ENCODE data around the gene ACAN. TPM values are rescaled to one million over a fixed set of nuclear protein-coding genes. Genes with fewer than 3 reads are reported as not detected.

The ACAN gene
- total RNA-seq, 1 donor from 2014 or later = 2.0 TPM

GRCh38 chr15:88876573-88876972, 73.3 kb downstream of the ACAN start:
- Mint-ChIP-seq H3K4me3 (ENCODE audit: low read depth) (no peak overlapping the region), H3K36me3 (ENCODE audit: insufficient read depth) (no peaks in the 10 kb centered on the region), H3K4me1 (ENCODE audit: low read depth) (no peaks in the 10 kb centered on the region), H3K9me3 (ENCODE audit: low read depth) (no peaks in the 10 kb centered on the region), H3K27ac (no peak overlapping the region), H3K27me3 (peaks cover 10% of the 10 kb centered on the region)
- DNase-seq (ENCODE audit: low spot score, unreplicated experiment) = no peak
- TF ChIP-seq CTCF (IDR thresholded peaks at IDR 0.05; ENCODE audit: unreplicated experiment) = no peak

- Mint-ChIP-seq H3K9me3 (ENCODE audit: low read depth) (no peaks in the 10 kb centered on the region), H3K27ac (no peak overlapping the region), H3K4me1 (ENCODE audit: low read depth) (no peaks in the 10 kb centered on the region), H3K27me3 (peaks cover 4% of the 10 kb centered on the region), H3K4me3 (ENCODE audit: low read depth) (no peak overlapping the region), H3K36me3 (ENCODE audit: insufficient read depth) (no peaks in the 10 kb centered on the region)
- no peak for TF ChIP-seq CTCF (IDR thresholded peaks at IDR 0.05; ENCODE audit: unreplicated experiment)
- DNase-seq (ENCODE audit: low spot score, unreplicated experiment) = no peak
These were observed 74.2 kb downstream of the ACAN start for GRCh38 chr15:88877415-88877814.

- no peaks in the 10 kb centered on the region for H3K4me1 Mint-ChIP-seq (ENCODE audit: low read depth)
- H3K27ac Mint-ChIP-seq = no peak overlapping the region
- H3K27me3 Mint-ChIP-seq = no peaks in the 10 kb centered on the region
- DNase-seq (ENCODE audit: low spot score, unreplicated experiment) = no peak
- H3K4me3 Mint-ChIP-seq (ENCODE audit: low read depth) = no peak overlapping the region
- no peaks in the 10 kb centered on the region for H3K36me3 Mint-ChIP-seq (ENCODE audit: insufficient read depth)
- no peaks in the 10 kb centered on the region for H3K9me3 Mint-ChIP-seq (ENCODE audit: low read depth)
- TF ChIP-seq CTCF (IDR thresholded peaks at IDR 0.05; ENCODE audit: unreplicated experiment) = no peak
These were observed 74.7 kb downstream of the ACAN start for GRCh38 chr15:88877906-88878305.

GRCh38 chr15:88878720-88879184, 75.5 kb downstream of the ACAN start:
- Mint-ChIP-seq H3K27ac (no peak overlapping the region), H3K4me3 (ENCODE audit: low read depth) (no peak overlapping the region), H3K9me3 (ENCODE audit: low read depth) (no peaks in the 10 kb centered on the region), H3K4me1 (ENCODE audit: low read depth) (no peaks in the 10 kb centered on the region), H3K36me3 (ENCODE audit: insufficient read depth) (no peaks in the 10 kb centered on the region), H3K27me3 (no peaks in the 10 kb centered on the region)
- TF ChIP-seq CTCF (IDR thresholded peaks at IDR 0.05; ENCODE audit: unreplicated experiment) = peak; percentile 76
- DNase-seq (ENCODE audit: low spot score, unreplicated experiment) = peak; percentile 47

GRCh38 chr15:88880944-88881740, 77.9 kb downstream of the ACAN start:
- Mint-ChIP-seq H3K27me3 (no peaks in the 10 kb centered on the region), H3K4me3 (ENCODE audit: low read depth) (no peak overlapping the region), H3K9me3 (ENCODE audit: low read depth) (no peaks in the 10 kb centered on the region), H3K36me3 (ENCODE audit: insufficient read depth) (no peaks in the 10 kb centered on the region), H3K27ac (no peak overlapping the region), H3K4me1 (ENCODE audit: low read depth) (peaks cover 3% of the 10 kb centered on the region)
- DNase-seq (ENCODE audit: low spot score, unreplicated experiment) = no peak
- TF ChIP-seq CTCF (IDR thresholded peaks at IDR 0.05; ENCODE audit: unreplicated experiment) = no peak

Measured in progenitor cell of endocrine pancreas (in vitro differentiated cells).